ENCODE results near the gene MAB21L4.

DNA sequence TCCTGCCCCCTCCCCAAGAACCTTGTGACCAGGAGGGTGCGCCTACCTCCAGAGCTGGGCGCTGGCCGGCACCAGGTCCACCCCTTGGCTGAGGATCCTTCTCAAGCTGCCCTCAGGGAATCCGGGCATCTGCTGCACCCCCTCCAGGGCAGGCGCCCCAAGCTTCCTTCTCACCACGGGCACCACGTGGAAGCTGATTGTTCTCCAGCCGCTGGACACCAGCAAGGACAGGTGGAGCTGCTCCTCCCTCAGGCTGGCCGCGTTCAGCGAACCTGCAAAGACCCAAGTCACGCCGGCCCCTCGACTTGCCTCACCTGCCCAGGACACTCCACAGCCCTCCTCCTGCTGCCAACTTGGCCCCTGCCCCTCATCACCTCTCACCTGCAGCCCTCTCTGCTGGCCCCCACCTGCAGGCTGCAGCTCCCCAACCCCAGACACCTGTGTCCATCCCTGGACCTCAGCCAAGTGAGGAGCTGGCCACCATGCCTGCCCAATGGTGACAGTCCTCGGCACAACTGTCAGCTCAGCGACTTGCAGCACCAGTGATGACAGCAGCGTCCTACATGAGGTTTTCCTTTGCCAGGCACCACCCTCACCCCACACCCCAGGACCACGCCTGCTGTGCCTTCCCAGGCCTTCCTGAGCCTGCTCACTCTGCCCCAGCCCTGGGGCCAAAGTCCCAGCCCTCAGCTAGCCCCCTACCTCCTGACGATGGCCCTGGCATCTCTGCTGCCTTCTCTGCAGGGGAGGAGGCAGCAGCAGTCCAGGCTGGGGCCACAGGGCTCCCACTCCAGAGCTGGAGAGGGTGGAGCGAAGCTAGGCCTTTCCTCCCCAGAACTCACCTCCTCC lies 4.2 kb downstream of the MAB21L4 start:
- TF ChIP-seq POLR2A (IDR thresholded peaks at IDR 0.05) (no peak), CTCF (IDR thresholded peaks at IDR 0.05) (no peak)

All from transverse colon (tissue), 3 donors.